SK-N-SH treated with all-trans-retinoic acid at 6 μM for 48 hours (cell line): Measurements from ENCODE around the gene SEMA6B.

Experiments used
- ARNTL ChIP-seq: fragments of 450-650 bp; formaldehyde crosslinking; IDR thresholded peaks from 2 replicates; pipeline ENCODE4 v1.5.0; 2020; ENCODE audit warnings: low read depth, mild to moderate bottlenecking, moderate library complexity, borderline replicate concordance
- CREB5 ChIP-seq: fragments of 250-450 bp; sonication (Bioruptor Pico); IDR thresholded peaks from 2 replicates; pipeline ENCODE4 v1.5.1; 2020; ENCODE audit warnings: low read depth, mild to moderate bottlenecking, moderate library complexity
- CSRNP3 ChIP-seq: fragments of 250-450 bp; sonication (Bioruptor Pico); IDR thresholded peaks from 2 replicates; pipeline ENCODE4 v1.5.1; 2021; ENCODE audit warnings: mild to moderate bottlenecking, moderate library complexity
- ISL1 ChIP-seq: fragments of 250-450 bp; sonication (Bioruptor Pico); IDR thresholded peaks from 2 replicates; pipeline ENCODE4 v2.1.2; 2022; ENCODE audit warnings: mild to moderate bottlenecking, moderate library complexity
- PATZ1 ChIP-seq: fragments of 250-450 bp; sonication (Bioruptor Pico); IDR thresholded peaks from 2 replicates; pipeline ENCODE4 v1.8.0; 2020; ENCODE audit warnings: mild to moderate bottlenecking, moderate library complexity, borderline replicate concordance
- RARB ChIP-seq: fragments of 250-450 bp; sonication (Bioruptor Pico); IDR thresholded peaks from 2 replicates; pipeline ENCODE4 v1.8.0; 2021; ENCODE audit warnings: mild to moderate bottlenecking, moderate library complexity
- TCF4 ChIP-seq: fragments of 250-450 bp; sonication (Bioruptor Pico); IDR thresholded peaks from 2 replicates; pipeline ENCODE4 v1.8.0; 2021; ENCODE audit warnings: mild to moderate bottlenecking, moderate library complexity, borderline replicate concordance
- ZFP3 ChIP-seq: fragments of 250-450 bp; sonication (Bioruptor Pico); IDR thresholded peaks from 2 replicates; pipeline ENCODE4 v1.5.0; 2020; ENCODE audit warnings: mild to moderate bottlenecking, moderate library complexity

- TF ChIP-seq TCF4 = no peak
- no peak for TF ChIP-seq CSRNP3 (CRISPR knock-in tag)
- TF ChIP-seq ARNTL = no peak
- no peak for TF ChIP-seq CREB5 (CRISPR knock-in tag)
- no peak for TF ChIP-seq ISL1 (CRISPR knock-in tag)
- TF ChIP-seq PATZ1 (CRISPR knock-in tag) = no peak
- no peak for TF ChIP-seq RARB (CRISPR knock-in tag)
- no peak for TF ChIP-seq ZFP3 (CRISPR knock-in tag)
Measured at GRCh38 chr19:4506449-4507149, 52.9 kb downstream of the SEMA6B start.
